ENCODE results near the gene VAV1.

VAV1 gene

GRCh38 chr19:6834433-6834832 is 61.9 kb downstream of the VAV1 start:
- H3K27me3 Mint-ChIP-seq, result no peaks in the 10 kb centered on the region
- no peak overlapping the region for H3K4me3 Mint-ChIP-seq
- peaks cover 52% of the 10 kb centered on the region for H3K4me1 Mint-ChIP-seq (ENCODE audit: low read depth)
- no peak overlapping the region for H3K27ac Mint-ChIP-seq
- H3K36me3 Mint-ChIP-seq (ENCODE audit: low read depth), result peaks cover 92% of the 10 kb centered on the region
- intact Hi-C loops (cut with micrococcal nuclease), result no loop called here
- peaks cover 9% of the 10 kb centered on the region for H3K9me3 Mint-ChIP-seq

DNA sequence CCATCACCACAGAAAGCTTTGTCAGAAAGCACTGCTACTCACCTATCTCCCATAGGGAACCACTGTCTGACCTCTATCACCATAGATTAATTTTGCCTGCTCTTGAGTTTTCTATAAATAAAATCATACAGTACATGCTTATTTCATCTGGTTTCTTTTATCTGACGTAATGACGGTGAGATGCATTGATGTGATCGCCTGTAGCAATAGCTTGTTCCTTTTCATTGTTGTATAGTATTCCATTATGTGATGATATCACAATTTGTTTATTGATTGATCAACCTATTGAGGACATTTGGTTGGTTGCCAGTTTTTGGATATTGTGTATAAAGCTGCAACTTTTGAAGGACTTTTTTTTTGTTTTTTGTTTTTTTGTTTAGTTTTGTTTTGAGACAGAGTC is 63.0 kb downstream of the VAV1 start:
- intact Hi-C loops (cut with micrococcal nuclease), result no loop called here
- no peaks in the 10 kb centered on the region for H3K27me3 Mint-ChIP-seq
- H3K9me3 Mint-ChIP-seq, result peaks cover 9% of the 10 kb centered on the region
- H3K36me3 Mint-ChIP-seq (ENCODE audit: low read depth), result peaks cover 91% of the 10 kb centered on the region
- H3K4me1 Mint-ChIP-seq (ENCODE audit: low read depth), result peaks cover 49% of the 10 kb centered on the region
- no peak overlapping the region for H3K4me3 Mint-ChIP-seq
- no peak overlapping the region for H3K27ac Mint-ChIP-seq

- Mint-ChIP-seq H3K27ac (peak overlapping the region; percentile 40), H3K36me3 (ENCODE audit: low read depth) (peaks cover 86% of the 10 kb centered on the region), H3K4me1 (ENCODE audit: low read depth) (peaks cover 28% of the 10 kb centered on the region), H3K4me3 (no peak overlapping the region), H3K27me3 (no peaks in the 10 kb centered on the region), H3K9me3 (peaks cover 5% of the 10 kb centered on the region)
- intact Hi-C loops (cut with micrococcal nuclease), result no loop called here
Observed at GRCh38 chr19:6837525-6837924, 65.0 kb downstream of the VAV1 start.

DNA sequence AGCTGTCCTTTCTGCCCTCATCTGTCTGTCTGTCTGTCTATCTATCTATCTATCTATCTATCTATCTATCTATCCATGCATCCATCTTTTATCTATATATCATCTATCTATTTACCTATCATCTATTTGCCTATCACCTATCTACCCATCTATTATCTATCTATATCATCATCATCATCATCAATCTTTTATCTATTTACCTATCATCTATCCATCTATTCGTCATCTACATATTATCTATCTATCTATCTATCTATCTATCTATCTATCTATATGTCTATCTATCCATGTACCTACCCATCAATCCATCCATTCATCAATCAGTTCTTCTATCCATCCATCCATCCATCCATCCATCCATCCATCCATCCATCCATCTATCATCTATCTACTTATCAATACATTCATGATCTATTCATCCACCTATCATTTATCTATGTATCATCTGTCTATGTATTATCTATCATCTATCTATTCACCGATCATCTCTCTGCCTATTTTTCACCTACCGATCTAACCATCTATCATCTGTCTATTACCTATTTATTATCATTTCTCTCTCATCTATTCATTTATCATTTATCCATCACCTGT is 65.7 kb downstream of the VAV1 start:
- H3K36me3 Mint-ChIP-seq (ENCODE audit: low read depth), result peaks cover 83% of the 10 kb centered on the region
- H3K9me3 Mint-ChIP-seq, result no peaks in the 10 kb centered on the region
- H3K4me3 Mint-ChIP-seq, result no peak overlapping the region
- H3K4me1 Mint-ChIP-seq (ENCODE audit: low read depth), result peaks cover 22% of the 10 kb centered on the region
- H3K27ac Mint-ChIP-seq, result no peak overlapping the region
- no peaks in the 10 kb centered on the region for H3K27me3 Mint-ChIP-seq
- intact Hi-C loops (cut with micrococcal nuclease), result no loop called here

DNA sequence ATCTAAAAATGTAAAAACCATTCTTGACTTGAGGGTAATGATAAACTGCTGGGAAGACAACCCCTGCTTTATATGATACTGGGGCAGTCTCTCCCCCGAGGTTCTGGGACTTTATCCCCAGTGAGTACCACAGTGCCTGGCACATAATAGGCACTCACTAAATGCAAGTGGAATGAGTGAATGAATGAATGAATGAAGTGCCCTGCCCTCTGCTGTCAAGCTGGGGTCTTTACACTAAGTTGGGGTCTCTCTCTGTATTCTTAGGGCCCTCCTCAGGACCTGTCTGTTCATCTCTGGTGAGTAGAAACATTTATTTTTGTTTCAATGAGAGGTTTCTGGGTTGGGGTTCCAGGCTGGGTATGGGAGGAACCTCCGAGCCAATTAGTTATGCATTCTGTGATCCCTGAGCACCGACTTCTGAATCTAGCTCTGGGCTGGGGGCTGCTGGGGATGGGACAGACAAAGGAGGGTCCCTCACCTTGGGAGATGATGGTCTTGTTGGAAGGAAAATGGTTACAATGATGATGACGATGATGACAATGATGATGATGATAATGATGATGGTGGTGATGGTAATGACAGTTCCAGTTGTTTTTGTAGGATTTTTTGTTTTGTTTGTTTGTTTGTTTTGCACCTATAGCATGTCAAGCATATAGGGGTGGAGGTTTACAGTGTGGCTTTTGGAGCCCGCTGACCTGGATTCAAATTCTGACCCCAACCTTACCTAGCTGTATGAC is 70.5 kb downstream of the VAV1 start:
- Mint-ChIP-seq H3K4me3 (no peak overlapping the region), H3K27ac (no peak overlapping the region), H3K9me3 (no peaks in the 10 kb centered on the region), H3K4me1 (ENCODE audit: low read depth) (no peaks in the 10 kb centered on the region), H3K36me3 (ENCODE audit: low read depth) (peaks cover 74% of the 10 kb centered on the region), H3K27me3 (no peaks in the 10 kb centered on the region)
- intact Hi-C loops (cut with micrococcal nuclease), result no loop called here

DNA sequence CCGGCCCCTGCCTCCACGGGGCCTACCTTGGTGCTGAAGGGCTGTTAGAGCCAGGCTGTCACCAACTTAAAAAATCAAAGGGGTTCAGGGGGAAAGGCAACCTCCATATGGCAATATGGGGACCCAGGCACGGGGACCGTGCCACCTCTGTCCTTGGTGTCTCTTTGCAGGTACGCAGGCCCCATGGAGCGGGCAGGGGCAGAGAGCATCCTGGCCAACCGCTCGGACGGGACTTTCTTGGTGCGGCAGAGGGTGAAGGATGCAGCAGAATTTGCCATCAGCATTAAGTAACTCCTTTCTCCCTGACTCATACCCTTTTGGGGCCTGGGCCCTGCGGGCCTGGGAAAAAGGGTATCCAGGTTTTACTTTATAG is 75.3 kb downstream of the VAV1 start:
- intact Hi-C loops (cut with micrococcal nuclease), result no loop called here
- H3K27me3 Mint-ChIP-seq, result no peaks in the 10 kb centered on the region
- no peaks in the 10 kb centered on the region for H3K4me1 Mint-ChIP-seq (ENCODE audit: low read depth)
- H3K4me3 Mint-ChIP-seq, result no peak overlapping the region
- H3K27ac Mint-ChIP-seq, result peak overlapping the region; percentile 3
- no peaks in the 10 kb centered on the region for H3K9me3 Mint-ChIP-seq
- peaks cover 77% of the 10 kb centered on the region for H3K36me3 Mint-ChIP-seq (ENCODE audit: low read depth)

- Mint-ChIP-seq H3K9me3 (no peaks in the 10 kb centered on the region), H3K4me3 (no peak overlapping the region), H3K27ac (no peak overlapping the region), H3K4me1 (ENCODE audit: low read depth) (no peaks in the 10 kb centered on the region), H3K27me3 (no peaks in the 10 kb centered on the region), H3K36me3 (ENCODE audit: low read depth) (peaks cover 77% of the 10 kb centered on the region)
- intact Hi-C loops (cut with micrococcal nuclease), result no loop called here
Observed at GRCh38 chr19:6848986-6849385, 76.5 kb downstream of the VAV1 start.

DNA sequence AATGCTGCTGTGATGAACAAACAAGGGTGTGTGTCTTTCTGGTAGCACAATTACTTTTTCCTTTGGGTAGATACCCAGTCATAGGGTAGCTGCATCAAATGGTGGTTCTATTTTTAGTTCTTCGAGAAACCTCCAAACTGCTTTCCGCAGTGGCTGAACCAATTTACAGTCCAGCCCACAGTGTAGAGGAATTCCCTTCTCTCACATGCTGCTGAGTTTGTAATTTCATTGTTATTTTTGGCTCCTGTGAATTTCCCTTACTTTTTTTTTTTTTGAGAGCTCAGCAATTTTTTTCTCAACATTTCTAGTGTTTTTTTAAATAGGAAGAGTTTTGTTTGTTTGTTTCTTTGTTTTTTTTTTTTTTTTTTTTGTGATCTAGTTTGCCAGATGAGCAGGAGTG is 77.4 kb downstream of the VAV1 start:
- Mint-ChIP-seq H3K27me3 (no peaks in the 10 kb centered on the region), H3K9me3 (no peaks in the 10 kb centered on the region), H3K27ac (peak overlapping the region; percentile 34), H3K36me3 (ENCODE audit: low read depth) (peaks cover 77% of the 10 kb centered on the region), H3K4me1 (ENCODE audit: low read depth) (no peaks in the 10 kb centered on the region), H3K4me3 (no peak overlapping the region)
- intact Hi-C loops (cut with micrococcal nuclease), result no loop called here

- H3K4me3 Mint-ChIP-seq, result no peak overlapping the region
- no peak overlapping the region for H3K27ac Mint-ChIP-seq
- H3K36me3 Mint-ChIP-seq (ENCODE audit: low read depth), result peaks cover 91% of the 10 kb centered on the region
- no peaks in the 10 kb centered on the region for H3K4me1 Mint-ChIP-seq (ENCODE audit: low read depth)
- intact Hi-C loops (cut with micrococcal nuclease), result no loop called here
- H3K27me3 Mint-ChIP-seq, result no peaks in the 10 kb centered on the region
- H3K9me3 Mint-ChIP-seq, result no peaks in the 10 kb centered on the region
Observed at GRCh38 chr19:6851359-6851758, 78.9 kb downstream of the VAV1 start.

DNA sequence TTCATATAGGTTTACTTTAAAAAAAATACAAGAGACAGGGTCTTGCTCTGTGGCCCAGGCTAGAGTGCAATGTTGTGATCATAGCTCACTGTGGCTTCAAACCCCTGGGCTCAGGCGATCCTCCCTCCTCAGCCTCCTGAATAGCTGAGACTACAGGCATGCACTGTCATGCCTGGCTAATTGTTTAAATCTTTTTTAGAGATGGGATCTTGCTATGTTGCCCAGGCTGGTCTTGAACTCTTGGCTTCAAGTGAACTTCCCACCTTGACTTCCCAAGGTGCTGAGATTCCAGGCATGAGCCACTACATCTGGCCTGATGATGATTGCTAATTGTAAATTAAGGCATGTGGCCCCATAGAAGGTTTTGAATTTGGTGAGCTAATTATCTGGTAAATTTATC is 79.5 kb downstream of the VAV1 start:
- Mint-ChIP-seq H3K4me3 (no peak overlapping the region), H3K9me3 (no peaks in the 10 kb centered on the region), H3K36me3 (ENCODE audit: low read depth) (peaks cover 95% of the 10 kb centered on the region), H3K27ac (no peak overlapping the region), H3K4me1 (ENCODE audit: low read depth) (no peaks in the 10 kb centered on the region), H3K27me3 (no peaks in the 10 kb centered on the region)
- intact Hi-C loops (cut with micrococcal nuclease), result no loop called here

DNA sequence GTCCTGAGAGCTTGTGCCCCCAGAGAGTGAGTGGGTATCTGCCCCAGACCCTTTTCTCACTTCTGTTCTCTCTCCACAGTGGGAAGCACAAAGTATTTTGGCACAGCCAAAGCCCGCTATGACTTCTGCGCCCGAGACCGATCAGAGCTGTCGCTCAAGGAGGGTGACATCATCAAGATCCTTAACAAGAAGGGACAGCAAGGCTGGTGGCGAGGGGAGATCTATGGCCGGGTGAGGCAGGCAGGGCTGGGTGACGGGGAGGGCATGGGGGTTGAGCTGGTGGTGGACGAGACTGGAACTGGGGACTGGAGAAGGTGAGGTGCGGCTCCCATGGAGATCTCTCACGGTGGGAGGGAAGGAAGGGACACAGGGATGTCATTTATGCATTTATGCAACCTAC is 81.4 kb downstream of the VAV1 start:
- Mint-ChIP-seq H3K4me1 (ENCODE audit: low read depth) (no peaks in the 10 kb centered on the region), H3K27me3 (no peaks in the 10 kb centered on the region), H3K27ac (no peak overlapping the region), H3K9me3 (no peaks in the 10 kb centered on the region), H3K4me3 (no peak overlapping the region), H3K36me3 (ENCODE audit: low read depth) (peaks cover 87% of the 10 kb centered on the region)
- intact Hi-C loops (cut with micrococcal nuclease), result no loop called here

GRCh38 chr19:6854758-6855157 is 82.2 kb downstream of the VAV1 start:
- Mint-ChIP-seq H3K27me3 (no peaks in the 10 kb centered on the region), H3K9me3 (no peaks in the 10 kb centered on the region), H3K4me1 (ENCODE audit: low read depth) (no peaks in the 10 kb centered on the region), H3K27ac (no peak overlapping the region), H3K36me3 (ENCODE audit: low read depth) (peaks cover 78% of the 10 kb centered on the region), H3K4me3 (no peak overlapping the region)
- intact Hi-C loops (cut with micrococcal nuclease), result no loop called here

GRCh38 chr19:6856749-6857372 is 84.4 kb downstream of the VAV1 start:
- Mint-ChIP-seq H3K4me1 (ENCODE audit: low read depth) (peaks cover 5% of the 10 kb centered on the region), H3K27ac (no peak overlapping the region), H3K36me3 (ENCODE audit: low read depth) (peaks cover 60% of the 10 kb centered on the region), H3K9me3 (no peaks in the 10 kb centered on the region), H3K4me3 (no peak overlapping the region), H3K27me3 (no peaks in the 10 kb centered on the region)
- intact Hi-C loops (cut with micrococcal nuclease), result no loop called here

GRCh38 chr19:6861683-6862286 is 89.3 kb downstream of the VAV1 start:
- no peaks in the 10 kb centered on the region for H3K9me3 Mint-ChIP-seq
- intact Hi-C loops (cut with micrococcal nuclease), result loop anchor here (2.0 to 10.0 kb wide), 3 partner anchors 59 to 345 kb away; partner anchors contain the start of gene VAV1
- H3K4me1 Mint-ChIP-seq (ENCODE audit: low read depth), result peaks cover 22% of the 10 kb centered on the region
- no peak overlapping the region for H3K27ac Mint-ChIP-seq
- H3K36me3 Mint-ChIP-seq (ENCODE audit: low read depth), result peaks cover 12% of the 10 kb centered on the region
- H3K4me3 Mint-ChIP-seq, result no peak overlapping the region
- peaks cover 2% of the 10 kb centered on the region for H3K27me3 Mint-ChIP-seq
